NK-92 treated with Interleukin-12 subunit alpha and Interleukin-12 subunit beta, amount 100 ng/mL, for 24 hours (cell line): ENCODE results near the gene GNS.

Experiments used
- DNase-seq: peaks from one replicate; lab custom pipeline; 2025; lab: John Stamatoyannopoulos, UW

GNS gene

GRCh38 chr12:64759035-64759894, at the start of gene GNS:
Gene GNS, minus strand, starts transcription at chr12:64759406. Its CDS starts 130 bp downstream, at chr12:64759276.
- peak; percentile 84 for DNase-seq

- DNase-seq, result no peak
Measured at GRCh38 chr12:64808110-64808509, 48.9 kb upstream of the GNS start.

- DNase-seq, result no peak
Measured at GRCh38 chr12:64806593-64807460, 47.6 kb upstream of the GNS start.

- no peak for DNase-seq
Measured at GRCh38 chr12:64806173-64806572, 47.0 kb upstream of the GNS start.

- peak; percentile 4 for DNase-seq
Measured at GRCh38 chr12:64802180-64802775, 43.1 kb upstream of the GNS start.

- DNase-seq, result no peak
Measured at GRCh38 chr12:64801381-64801780, 42.2 kb upstream of the GNS start.

- no peak for DNase-seq
Measured at GRCh38 chr12:64800640-64801039, 41.4 kb upstream of the GNS start.

- no peak for DNase-seq
Measured at GRCh38 chr12:64798165-64798564, 39.0 kb upstream of the GNS start.

GRCh38 chr12:64797156-64797555, 38.0 kb upstream of the GNS start:
- no peak for DNase-seq

- DNase-seq, result peak; percentile 5
Measured at GRCh38 chr12:64796205-64796845, 37.1 kb upstream of the GNS start.

- no peak for DNase-seq
Measured at GRCh38 chr12:64794305-64794704, 35.1 kb upstream of the GNS start.

GRCh38 chr12:64793610-64794009, 34.4 kb upstream of the GNS start:
- DNase-seq, result no peak

- DNase-seq, result no peak
Measured at GRCh38 chr12:64792128-64792527, 32.9 kb upstream of the GNS start.

- no peak for DNase-seq
Measured at GRCh38 chr12:64791036-64791435, 31.8 kb upstream of the GNS start.

GRCh38 chr12:64790166-64790565, 31.0 kb upstream of the GNS start:
- no peak for DNase-seq

- no peak for DNase-seq
Measured at GRCh38 chr12:64785838-64786237, 26.6 kb upstream of the GNS start.

- DNase-seq, result no peak
Measured at GRCh38 chr12:64782191-64782876, 23.1 kb upstream of the GNS start.

- no peak for DNase-seq
Measured at GRCh38 chr12:64781280-64782190, 22.3 kb upstream of the GNS start.

GRCh38 chr12:64780531-64781279, 21.5 kb upstream of the GNS start:
- DNase-seq, result no peak

- no peak for DNase-seq
Measured at GRCh38 chr12:64780132-64780530, 20.9 kb upstream of the GNS start.
